ENCODE measurements around the gene SARDH. TPM values are rescaled to one million over a fixed set of nuclear protein-coding genes. Genes with fewer than 3 reads are reported as not detected.

SARDH gene
- total and polyA plus RNA-seq, 2 of the 13 experiments (the other 11 are each of a cell fraction or from before 2014, with no cell fraction given), result 11.6 to 34.9 TPM

GRCh38 chr9:133759946-133760345 lies 21.8 kb upstream of the SARDH start:
- Histone ChIP-seq H4K20me1 (ENCODE audit: insufficient read depth, low read length) (no peaks in the 10 kb centered on the region), H3K9ac (ENCODE audit: insufficient read depth, low read depth, low read length) (no peak overlapping the region), H3K9me3 (ENCODE audit: low read length) (no peaks in the 10 kb centered on the region), H3K27ac (ENCODE audit: extremely low read length, insufficient read depth, low read length) (no peak overlapping the region), H3K27me3 (ENCODE audit: control insufficient read depth in 1 of 2, insufficient read depth in 2 of 2, low read length in 2 of 2) (no peaks in the 10 kb centered on the region), H3K79me2 (ENCODE audit: insufficient read depth, low read length) (no peaks in the 10 kb centered on the region), H3K4me2 (ENCODE audit: low read depth, low read length) (no peak overlapping the region), H3K4me1 (ENCODE audit: insufficient read depth, low read length) (peaks cover 17% of the 10 kb centered on the region), H2AFZ (ENCODE audit: low read length) (no peak overlapping the region), H3K36me3 (replicated peaks in 1 of 2; ENCODE audit: control insufficient read depth in 1 of 2, insufficient read depth in 2 of 2, low read length in 2 of 2) (peaks cover 1 to 24% of the 10 kb centered on the region in 2 experiments), H3K4me3 (replicated peaks in 1 of 3; ENCODE audit: insufficient read depth in 1 of 3, low read depth in 2 of 3, low read length in 3 of 3) (no peak overlapping the region)
- POLR2A ChIA-PET, result interaction anchor here (0.8 to 2.4 kb wide), 2 partner anchors 9 to 21 kb away, joined by 3 to 9 read pairs; partner anchors contain the start of gene SARDH
- intact Hi-C loops (cut with micrococcal nuclease; ENCODE audit: unreplicated experiment) (no loop called here), in situ Hi-C loops (cut with HindIII; ENCODE audit: extremely low pct_ligation_motif_present, low pct_unique_long_range_greater_than_20kb) (no loop called here)
- TF ChIP-seq ZNF510 (CRISPR knock-in tag; IDR thresholded peaks at IDR 0.05; ENCODE audit: low read depth) (no peak), AGO2 (optimal IDR thresholded peaks at IDR 0.05; ENCODE audit: low read depth, low read length) (peak; percentile 58), TCF7L2 (IDR thresholded peaks at IDR 0.05; ENCODE audit: low read depth, low read length) (no peak), E2F5 (CRISPR knock-in tag; conservative IDR thresholded peaks at IDR 0.05) (no peak), SOX6 (IDR thresholded peaks at IDR 0.05) (no peak), SOX6 (CRISPR knock-in tag; IDR thresholded peaks at IDR 0.05) (no peak), PREB (CRISPR knock-in tag; IDR thresholded peaks at IDR 0.05) (no peak)
- WGBS (ENCODE audit: low lambda C conversion rate), result 94% methylated on average over 6 of the region's 11 CpGs
- FAIRE-seq (no peak), DNase-seq (ENCODE audit: low spot score) (no peak), ATAC-seq (no peak)
- CTCF ChIA-PET (ENCODE audit: low intra/inter-chr PET ratio, low total read pairs), result no interaction called here
- no TSS peak for BruUV-seq (replicated peaks)
